ENCODE measurements around the gene RAVER1.

DNA sequence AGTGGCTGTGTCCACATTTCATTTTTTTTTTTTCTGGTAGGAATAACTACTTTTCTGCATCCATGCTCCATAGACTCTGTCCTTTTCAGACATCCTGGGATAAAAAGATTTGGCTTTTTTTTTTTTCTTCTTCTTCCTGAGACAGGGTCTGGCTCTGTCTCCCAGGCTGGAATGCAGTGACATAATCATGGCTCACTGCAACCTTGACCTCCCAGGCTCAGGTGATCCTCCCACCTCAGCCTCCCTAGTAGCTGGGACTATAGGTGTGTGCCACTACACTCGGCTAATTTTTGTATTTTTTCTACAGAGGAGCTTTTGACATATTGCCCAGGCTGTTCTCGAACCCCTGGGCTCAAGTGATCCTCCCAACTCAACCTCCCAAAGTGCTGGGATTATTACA is 10.2 kb upstream of the RAVER1 start:
- TF ChIP-seq POLR2A (IDR thresholded peaks at IDR 0.05) = no peak
- TF ChIP-seq, protein P1, sequence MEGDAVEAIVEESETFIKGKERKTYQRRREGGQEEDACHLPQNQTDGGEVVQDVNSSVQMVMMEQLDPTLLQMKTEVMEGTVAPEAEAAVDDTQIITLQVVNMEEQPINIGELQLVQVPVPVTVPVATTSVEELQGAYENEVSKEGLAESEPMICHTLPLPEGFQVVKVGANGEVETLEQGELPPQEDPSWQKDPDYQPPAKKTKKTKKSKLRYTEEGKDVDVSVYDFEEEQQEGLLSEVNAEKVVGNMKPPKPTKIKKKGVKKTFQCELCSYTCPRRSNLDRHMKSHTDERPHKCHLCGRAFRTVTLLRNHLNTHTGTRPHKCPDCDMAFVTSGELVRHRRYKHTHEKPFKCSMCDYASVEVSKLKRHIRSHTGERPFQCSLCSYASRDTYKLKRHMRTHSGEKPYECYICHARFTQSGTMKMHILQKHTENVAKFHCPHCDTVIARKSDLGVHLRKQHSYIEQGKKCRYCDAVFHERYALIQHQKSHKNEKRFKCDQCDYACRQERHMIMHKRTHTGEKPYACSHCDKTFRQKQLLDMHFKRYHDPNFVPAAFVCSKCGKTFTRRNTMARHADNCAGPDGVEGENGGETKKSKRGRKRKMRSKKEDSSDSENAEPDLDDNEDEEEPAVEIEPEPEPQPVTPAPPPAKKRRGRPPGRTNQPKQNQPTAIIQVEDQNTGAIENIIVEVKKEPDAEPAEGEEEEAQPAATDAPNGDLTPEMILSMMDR (IDR thresholded peaks at IDR 0.05) = no peak

Measured in tibial nerve (tissue), 3 donors.